ENCODE results near the gene TMPRSS9. TPM values are rescaled to one million over a fixed set of nuclear protein-coding genes. Genes with fewer than 3 reads are reported as not detected.

Gene TMPRSS9
- total RNA-seq, 1 donor from 2014 or later, result not detected

- CTCF ChIA-PET, result no interaction called here
- TF ChIP-seq CTCF (IDR thresholded peaks at IDR 0.05), result no peak
- no peak for ATAC-seq (ENCODE audit: low read depth)
Observed at GRCh38 chr19:2339644-2340310, 20.3 kb upstream of the TMPRSS9 start.

GRCh38 chr19:2340496-2341243 lies 19.4 kb upstream of the TMPRSS9 start:
- ChIA-PET POLR2A (no interaction called here), CTCF (no interaction called here)
- H3K4me3 Mint-ChIP-seq, result no peak overlapping the region
- no peaks in the 10 kb centered on the region for H3K27me3 Mint-ChIP-seq
- H3K4me1 Mint-ChIP-seq, result peaks cover 10% of the 10 kb centered on the region
- H3K9me3 Mint-ChIP-seq, result no peaks in the 10 kb centered on the region
- TF ChIP-seq CTCF (IDR thresholded peaks at IDR 0.05), result no peak
- peaks cover 38% of the 10 kb centered on the region for H3K36me3 Mint-ChIP-seq (ENCODE audit: low read depth)
- intact Hi-C loops (cut with micrococcal nuclease), result no loop called here
- no peak overlapping the region for H3K27ac Mint-ChIP-seq
- ATAC-seq (ENCODE audit: low read depth) (no peak), DNase-seq (no peak)

More at GRCh38 chr19:2339644-2340310, 20.3 kb upstream of the TMPRSS9 start:
- Mint-ChIP-seq H3K4me3 (no peak overlapping the region), H3K9me3 (no peaks in the 10 kb centered on the region), H3K4me1 (peaks cover 11% of the 10 kb centered on the region), H3K36me3 (ENCODE audit: low read depth) (peaks cover 33% of the 10 kb centered on the region), H3K27ac (no peak overlapping the region), H3K27me3 (no peaks in the 10 kb centered on the region)
- intact Hi-C loops (cut with micrococcal nuclease), result no loop called here
- POLR2A ChIA-PET, result no interaction called here
- DNase-seq, result no peak

GRCh38 chr19:2341244-2341751 lies 18.8 kb upstream of the TMPRSS9 start:
- H3K9me3 Mint-ChIP-seq, result no peaks in the 10 kb centered on the region

GRCh38 chr19:2341982-2342381 lies 18.1 kb upstream of the TMPRSS9 start:
- Mint-ChIP-seq H3K4me3 (no peak overlapping the region), H3K4me1 (no peaks in the 10 kb centered on the region), H3K36me3 (ENCODE audit: low read depth) (peaks cover 29% of the 10 kb centered on the region), H3K27ac (no peak overlapping the region), H3K27me3 (no peaks in the 10 kb centered on the region), H3K9me3 (no peaks in the 10 kb centered on the region)
- ChIA-PET CTCF (no interaction called here), POLR2A (no interaction called here)
- TF ChIP-seq CTCF (IDR thresholded peaks at IDR 0.05), result no peak
- DNase-seq (no peak), ATAC-seq (ENCODE audit: low read depth) (no peak)
- intact Hi-C loops (cut with micrococcal nuclease), result no loop called here

More at GRCh38 chr19:2341244-2341751, 18.8 kb upstream of the TMPRSS9 start:
- Mint-ChIP-seq H3K4me1 (peaks cover 3% of the 10 kb centered on the region), H3K27ac (no peak overlapping the region), H3K36me3 (ENCODE audit: low read depth) (peaks cover 35% of the 10 kb centered on the region), H3K27me3 (no peaks in the 10 kb centered on the region), H3K4me3 (no peak overlapping the region)
- ATAC-seq (ENCODE audit: low read depth), result no peak
- POLR2A ChIA-PET, result no interaction called here
- no peak for DNase-seq
- CTCF ChIA-PET, result no interaction called here
- no peak for TF ChIP-seq CTCF (IDR thresholded peaks at IDR 0.05)
- intact Hi-C loops (cut with micrococcal nuclease), result no loop called here

GRCh38 chr19:2342656-2343288 lies 17.3 kb upstream of the TMPRSS9 start:
- H3K9me3 Mint-ChIP-seq, result no peaks in the 10 kb centered on the region
- no peak overlapping the region for H3K4me3 Mint-ChIP-seq
- ChIA-PET POLR2A (no interaction called here), CTCF (no interaction called here)
- H3K27ac Mint-ChIP-seq, result no peak overlapping the region
- ATAC-seq (ENCODE audit: low read depth), result no peak
- no peaks in the 10 kb centered on the region for H3K4me1 Mint-ChIP-seq
- TF ChIP-seq CTCF (IDR thresholded peaks at IDR 0.05), result no peak
- DNase-seq, result no peak
- no peaks in the 10 kb centered on the region for H3K27me3 Mint-ChIP-seq
- intact Hi-C loops (cut with micrococcal nuclease), result no loop called here
- peaks cover 25% of the 10 kb centered on the region for H3K36me3 Mint-ChIP-seq (ENCODE audit: low read depth)

Measured in activated B cell treated with CpG ODN at 0.5 μM for 24 hours (primary cell).